Peyer's patch (tissue), 4 donors: ENCODE measurements around the gene MYMX. TPM values are rescaled to one million over a fixed set of nuclear protein-coding genes. Genes with fewer than 3 reads are reported as not detected.

Source experiments
- DNase-seq, 3 donors: peaks; one replicate each; pipeline ENCODE4 v3.0.0-alpha.2; 2017 to 2019
- H3K27ac ChIP-seq, 4 donors: fragments of 200-600 bp; sonication (generic); one replicate each; pipeline ENCODE4 v1.5.1; 2016 to 2019
- H3K27me3 ChIP-seq, 2 donors: fragments of 200-600 bp; sonication (generic); one replicate each; pipeline ENCODE4 v1.5.1; 2019
- H3K36me3 ChIP-seq, 3 donors: fragments of 200-600 bp; sonication (generic); one replicate each; pipeline ENCODE4 v1.5.1; 2016 to 2019
- H3K4me1 ChIP-seq, 4 donors: fragments of 200-600 bp; sonication (generic); one replicate each; pipeline ENCODE4 v1.5.1; 2016 to 2019
- H3K4me3 ChIP-seq, 4 donors: fragments of 200-600 bp; sonication (generic); 1 replicate in 3 of 4; 2 replicates in 1 of 4; pipeline ENCODE4 v1.5.1; 2016 to 2019; ENCODE audit warnings: mild to moderate bottlenecking in 1 of 4
- H3K9me3 ChIP-seq, 4 donors: fragments of 200-600 bp; sonication (generic); one replicate each; pipeline ENCODE4 v1.5.1; 2016 to 2019; ENCODE audit warnings: mild to moderate bottlenecking in 1 of 4
- POLR2A ChIP-seq, 2 donors: fragments of 450-650 bp; IDR thresholded peaks; one replicate each; pipeline ENCODE4 v1.5.1; 2017; ENCODE audit warnings: antibody characterized with exemption in 2 of 2, mild to moderate bottlenecking in 2 of 2, moderate library complexity in 2 of 2
- total RNA-seq, 4 donors: library from RNA; depleted of rRNA; stranded (reverse); fragments of >200 nt; gene quantifications; one replicate each; pipeline ENCODE4 v1.1.0, GENCODE V29; 2016
- TF ChIP-seq, protein P1 (sequence below), 6 experiments: fragments of 450-650 bp in 4 of 6; fragments of 200-600 bp in 2 of 6; sonication (generic) in 1 of 6; IDR thresholded peaks; one replicate each; pipeline ENCODE4 v1.5.1; 2017 to 2019; ENCODE audit warnings: antibody characterized with exemption in 6 of 6, mild to moderate bottlenecking in 3 of 6, moderate library complexity in 1 of 6

The MYMX gene
- total RNA-seq, 4 donors from 2014 or later = not detected

DNA sequence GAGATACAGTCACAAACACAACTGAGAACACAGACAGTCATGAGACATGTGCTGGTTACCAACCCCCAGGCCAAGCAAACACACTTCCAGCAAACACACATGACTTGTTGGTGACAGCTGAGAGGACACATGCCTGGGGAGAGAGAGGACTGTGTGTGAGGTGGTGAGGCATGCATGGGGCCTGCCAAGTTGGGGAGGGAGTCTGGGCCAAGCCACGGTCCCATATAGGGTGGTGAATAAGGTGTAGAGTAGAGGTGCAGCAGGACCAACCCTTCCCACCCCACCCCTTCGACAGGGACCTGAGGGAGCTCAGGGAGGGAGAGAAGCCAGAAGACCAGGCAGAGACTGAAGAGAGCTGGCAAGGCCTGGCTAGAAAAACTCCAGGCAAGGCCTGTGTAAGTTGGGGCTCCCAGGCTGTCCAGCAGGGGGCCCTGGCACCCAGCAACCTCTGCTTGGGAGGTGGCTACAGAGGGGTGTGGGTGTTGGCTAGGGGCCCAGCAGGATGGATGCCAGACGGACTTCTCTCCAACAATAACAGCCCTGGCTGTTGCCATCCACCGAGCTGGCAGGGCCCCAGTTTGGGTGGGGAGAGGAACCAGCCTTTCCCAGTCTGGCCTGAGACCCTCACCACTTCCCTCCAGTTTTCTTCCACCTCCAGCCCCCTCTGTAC lies 4.7 kb downstream of the MYMX start:
- no peak for TF ChIP-seq POLR2A (IDR thresholded peaks at IDR 0.05)
- TF ChIP-seq, protein P1, sequence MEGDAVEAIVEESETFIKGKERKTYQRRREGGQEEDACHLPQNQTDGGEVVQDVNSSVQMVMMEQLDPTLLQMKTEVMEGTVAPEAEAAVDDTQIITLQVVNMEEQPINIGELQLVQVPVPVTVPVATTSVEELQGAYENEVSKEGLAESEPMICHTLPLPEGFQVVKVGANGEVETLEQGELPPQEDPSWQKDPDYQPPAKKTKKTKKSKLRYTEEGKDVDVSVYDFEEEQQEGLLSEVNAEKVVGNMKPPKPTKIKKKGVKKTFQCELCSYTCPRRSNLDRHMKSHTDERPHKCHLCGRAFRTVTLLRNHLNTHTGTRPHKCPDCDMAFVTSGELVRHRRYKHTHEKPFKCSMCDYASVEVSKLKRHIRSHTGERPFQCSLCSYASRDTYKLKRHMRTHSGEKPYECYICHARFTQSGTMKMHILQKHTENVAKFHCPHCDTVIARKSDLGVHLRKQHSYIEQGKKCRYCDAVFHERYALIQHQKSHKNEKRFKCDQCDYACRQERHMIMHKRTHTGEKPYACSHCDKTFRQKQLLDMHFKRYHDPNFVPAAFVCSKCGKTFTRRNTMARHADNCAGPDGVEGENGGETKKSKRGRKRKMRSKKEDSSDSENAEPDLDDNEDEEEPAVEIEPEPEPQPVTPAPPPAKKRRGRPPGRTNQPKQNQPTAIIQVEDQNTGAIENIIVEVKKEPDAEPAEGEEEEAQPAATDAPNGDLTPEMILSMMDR (IDR thresholded peaks at IDR 0.05) = peak; percentile 55 to 94 (median 78)
- H3K9me3 ChIP-seq = no peaks in the 10 kb centered on the region
- no peaks in the 10 kb centered on the region for H3K36me3 ChIP-seq
- no peaks in the 10 kb centered on the region for H3K27me3 ChIP-seq
- H3K4me3 ChIP-seq = peak overlapping the region in 1 of 4 donors; percentile 3
- H3K4me1 ChIP-seq = peaks cover 0 to 85% (median 17%) of the 10 kb centered on the region in 4 donors
- H3K27ac ChIP-seq = peak overlapping the region; percentile 16 to 72 (median 60)
- peak; percentile 65 to 94 (median 93) for DNase-seq

DNA sequence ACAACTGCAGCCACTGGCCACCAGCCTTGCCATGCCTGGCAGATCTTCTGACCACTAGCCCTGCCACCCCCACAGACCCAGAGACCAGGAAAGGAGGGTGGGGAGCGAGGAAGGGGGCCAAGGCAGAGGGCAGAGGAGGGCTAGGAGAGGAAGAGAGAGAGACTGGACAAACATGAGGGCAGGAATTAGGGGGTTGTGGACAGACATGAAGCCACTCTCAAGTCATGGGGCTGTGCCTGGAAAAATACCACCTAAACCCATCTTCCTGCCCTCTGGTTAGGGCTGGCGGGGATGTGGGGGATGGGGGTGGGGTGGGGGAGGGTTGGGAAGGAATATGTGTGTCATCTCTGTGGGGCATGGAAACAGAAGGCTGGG lies 5.2 kb downstream of the MYMX start:
- H3K4me1 ChIP-seq = peaks cover 0 to 86% (median 15%) of the 10 kb centered on the region in 4 donors
- no peak for DNase-seq
- peak overlapping the region in 1 of 4 donors; percentile 3 for H3K4me3 ChIP-seq

DNA sequence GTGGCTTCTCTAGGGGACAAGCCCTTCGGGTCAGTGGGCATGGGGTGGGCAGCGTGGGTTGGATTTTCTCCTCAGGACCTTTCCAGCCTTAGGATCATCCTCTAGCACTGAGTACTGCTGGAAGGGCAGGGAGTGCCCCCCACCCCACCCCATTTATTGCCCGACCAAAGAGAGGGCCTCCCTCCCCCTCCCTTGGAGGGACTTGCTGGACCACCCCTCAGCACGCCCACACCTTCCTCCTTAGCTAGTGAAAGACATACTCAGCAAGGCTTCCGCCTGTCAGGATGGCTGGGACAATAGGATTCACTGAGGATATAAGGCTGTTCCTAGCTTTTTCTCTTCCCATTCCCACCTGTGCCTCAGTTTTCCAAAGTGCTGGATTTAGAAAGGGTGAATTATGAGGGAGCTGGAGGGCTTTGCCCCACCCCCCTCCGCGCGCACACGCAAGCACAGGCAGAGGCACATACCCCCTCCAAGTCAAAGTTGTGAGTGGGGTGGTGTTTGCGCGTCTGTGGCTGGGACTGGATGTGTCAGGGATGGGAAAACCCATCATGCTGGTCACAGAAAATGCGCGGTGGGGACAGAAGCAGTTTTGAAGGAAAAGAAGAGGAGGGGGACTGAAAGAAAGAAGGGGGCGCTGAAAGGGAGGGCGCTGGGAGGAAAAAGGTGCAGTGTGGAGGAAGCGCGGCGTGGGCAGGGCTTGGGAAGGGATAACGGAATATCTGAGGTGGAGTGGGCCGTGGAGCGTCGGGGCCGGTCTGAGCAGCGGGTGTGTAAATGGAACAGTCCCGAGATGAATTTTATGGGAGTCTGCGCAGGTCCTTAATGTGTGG lies 6.0 kb downstream of the MYMX start:
- Histone ChIP-seq H3K9me3 (no peaks in the 10 kb centered on the region), H3K36me3 (no peaks in the 10 kb centered on the region), H3K4me1 (peaks cover 0 to 84% (median 15%) of the 10 kb centered on the region in 4 donors), H3K4me3 (peak overlapping the region; percentile 53 to 78 (median 67)), H3K27me3 (no peaks in the 10 kb centered on the region), H3K27ac (peak overlapping the region; percentile 49 to 72 (median 66))
- DNase-seq = no peak
- TF ChIP-seq, protein P1 (IDR thresholded peaks at IDR 0.05) = no peak
- no peak for TF ChIP-seq POLR2A (IDR thresholded peaks at IDR 0.05)

More for the DNA sequence above, 5.2 kb downstream of the MYMX start:
- Histone ChIP-seq H3K27me3 (no peaks in the 10 kb centered on the region), H3K36me3 (no peaks in the 10 kb centered on the region), H3K27ac (peak overlapping the region; percentile 16 to 72 (median 60)), H3K9me3 (no peaks in the 10 kb centered on the region)
- no peak for TF ChIP-seq POLR2A (IDR thresholded peaks at IDR 0.05)
- TF ChIP-seq, protein P1 (IDR thresholded peaks at IDR 0.05) = no peak

DNA sequence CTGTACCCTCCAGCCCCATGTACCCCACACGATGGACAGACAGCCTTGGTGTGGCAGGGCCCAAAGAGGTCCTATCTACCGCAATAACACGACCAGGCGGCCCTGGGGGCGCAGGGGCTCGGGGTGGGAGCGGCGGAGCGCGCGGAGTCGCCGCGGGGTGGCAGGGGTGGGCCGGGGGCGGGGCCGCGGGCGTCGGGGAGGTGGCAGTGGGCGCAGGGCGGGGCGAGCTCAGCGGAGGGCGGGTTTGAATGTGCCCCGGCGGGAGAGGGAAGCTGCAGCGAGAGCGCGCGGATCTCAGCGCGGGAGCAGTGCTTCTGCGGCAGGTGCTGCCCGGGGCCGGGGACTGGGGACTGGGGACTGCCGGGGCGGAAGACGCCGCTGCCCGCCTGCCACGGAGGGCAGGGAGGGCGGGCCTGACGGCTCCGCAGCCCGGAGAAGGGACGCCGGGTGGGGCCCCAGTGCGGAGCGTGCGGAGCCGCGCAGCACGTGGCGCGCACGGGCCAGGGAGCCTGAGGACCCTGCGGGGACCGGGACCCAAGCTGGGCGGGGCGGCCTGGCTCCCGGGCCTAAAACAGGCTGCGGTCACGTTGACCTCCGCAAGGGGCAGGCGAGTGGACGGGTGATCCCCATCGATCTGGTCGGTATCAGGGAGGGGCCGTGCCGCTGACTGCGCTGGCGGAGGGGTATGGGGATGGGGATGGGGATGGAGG lies 6.7 kb downstream of the MYMX start, which contains the start of gene SLC29A1:
SLC29A1 (plus strand) TSS at position 277 of the 710 bp plus-strand sequence. CDS start 3,719 bp downstream, outside the sequence.
- peak within 1 kb of the TSS; percentile 53 to 78 (median 67) for H3K4me3 ChIP-seq
- H3K27ac ChIP-seq = peak within 1 kb of the TSS; percentile 49 to 72 (median 66)
- H3K9me3 ChIP-seq = no peaks in the 10 kb centered on the region
- peak; percentile 82 to 90 (median 86) for DNase-seq
- no peaks in the 10 kb centered on the region for H3K27me3 ChIP-seq
- H3K4me1 ChIP-seq = peaks cover 0 to 76% (median 10%) of the 10 kb centered on the region in 4 donors
- H3K36me3 ChIP-seq = no peaks in the 10 kb centered on the region
- TF ChIP-seq POLR2A (IDR thresholded peaks at IDR 0.05) = no peak
- TF ChIP-seq, protein P1 (IDR thresholded peaks at IDR 0.05) = peak in 3 of 6 experiments; percentile 15 to 28 (median 16)
